GM23338 (cell line): ENCODE data around the gene PEX19.

Source experiments
- CREB1 ChIP-seq: fragments of 250-450 bp; sonication (Bioruptor Pico); IDR thresholded peaks from 2 replicates; pipeline ENCODE4 v1.5.0; 2020; ENCODE audit warnings: low read depth, mild to moderate bottlenecking, moderate library complexity
- ETS1 ChIP-seq: IDR thresholded peaks from 2 replicates; pipeline ENCODE4 v1.6.1; 2016; ENCODE audit warnings: antibody characterized with exemption
- EZH2 ChIP-seq: fragments of 200-600 bp; sonication (generic); IDR thresholded peaks from one replicate; pipeline ENCODE4 v1.8.0; 2017; ENCODE audit warnings: antibody characterized with exemption, mild to moderate bottlenecking, low read depth; ENCODE audit not compliant: unreplicated experiment
- EZH2phosphoT487 ChIP-seq: fragments of 200-600 bp; sonication (generic); IDR thresholded peaks from one replicate; pipeline ENCODE4 v1.8.1; 2018; ENCODE audit warnings: antibody characterized with exemption; ENCODE audit not compliant: unreplicated experiment
- JUNB ChIP-seq: IDR thresholded peaks from one replicate; pipeline ENCODE4 v1.6.1; 2016; ENCODE audit warnings: antibody characterized with exemption; ENCODE audit not compliant: unreplicated experiment
- NANOG ChIP-seq: IDR thresholded peaks from 2 replicates; pipeline ENCODE4 v1.6.1; 2016; ENCODE audit warnings: antibody characterized with exemption, borderline replicate concordance
- POLR2AphosphoS5 ChIP-seq: IDR thresholded peaks from 2 replicates; pipeline ENCODE4 v1.6.1; 2016; ENCODE audit warnings: antibody characterized with exemption, low read depth
- REST ChIP-seq: IDR thresholded peaks from one replicate; pipeline ENCODE4 v1.6.1; 2018; ENCODE audit warnings: antibody characterized with exemption; ENCODE audit not compliant: unreplicated experiment
- STAT1 ChIP-seq: IDR thresholded peaks from one replicate; pipeline ENCODE4 v1.6.1; 2016; ENCODE audit warnings: antibody characterized with exemption; ENCODE audit not compliant: unreplicated experiment
- ZNF114 ChIP-seq: fragments of 250-450 bp; sonication (Bioruptor Pico); IDR thresholded peaks from 2 replicates; pipeline ENCODE4 v1.5.0; 2020; ENCODE audit warnings: mild to moderate bottlenecking, moderate library complexity
- ZNF331 ChIP-seq: fragments of 250-450 bp; sonication (Bioruptor Pico); IDR thresholded peaks from 2 replicates; pipeline ENCODE4 v1.5.0; 2020; ENCODE audit warnings: low read depth, mild to moderate bottlenecking, moderate library complexity
- TF ChIP-seq, protein P1 (sequence below), 2 experiments: fragments of 200-600 bp in 1 of 2; sonication (generic) in 1 of 2; conservative IDR thresholded peaks; 2 replicates each; pipeline versions ENCODE4 v1.5.1 to v1.6.1; 2016 to 2017; ENCODE audit warnings: antibody characterized with exemption in 2 of 2, low read depth in 2 of 2, mild to moderate bottlenecking in 2 of 2, moderate library complexity in 1 of 2
- TF ChIP-seq, protein P2 (sequence below): fragments of 250-450 bp; sonication (Bioruptor Pico); IDR thresholded peaks from 2 replicates; pipeline ENCODE4 v1.5.0; 2020; ENCODE audit warnings: mild to moderate bottlenecking, moderate library complexity

DNA sequence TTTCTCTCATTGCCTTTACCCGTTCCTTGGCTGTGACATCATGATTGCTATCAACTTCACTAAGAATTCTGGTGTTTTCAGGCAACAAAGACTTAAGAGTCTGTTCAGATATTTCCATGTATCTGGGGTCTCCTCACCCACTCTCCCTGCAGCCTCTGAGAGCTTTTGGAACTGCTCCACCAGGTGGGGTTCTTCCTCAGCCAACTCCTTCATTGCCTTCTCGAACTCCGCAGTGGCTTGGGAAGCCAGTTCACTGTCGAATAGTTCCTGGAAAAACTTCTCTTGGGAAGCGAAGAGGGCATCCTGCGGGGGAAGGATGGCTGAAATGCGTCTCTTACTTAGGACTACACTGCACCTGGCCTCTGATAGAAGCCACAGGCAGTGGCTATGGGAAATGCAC lies 2.1 kb downstream of the PEX19 start:
- TF ChIP-seq CREB1 (CRISPR knock-in tag): no peak
- TF ChIP-seq, protein P1, sequence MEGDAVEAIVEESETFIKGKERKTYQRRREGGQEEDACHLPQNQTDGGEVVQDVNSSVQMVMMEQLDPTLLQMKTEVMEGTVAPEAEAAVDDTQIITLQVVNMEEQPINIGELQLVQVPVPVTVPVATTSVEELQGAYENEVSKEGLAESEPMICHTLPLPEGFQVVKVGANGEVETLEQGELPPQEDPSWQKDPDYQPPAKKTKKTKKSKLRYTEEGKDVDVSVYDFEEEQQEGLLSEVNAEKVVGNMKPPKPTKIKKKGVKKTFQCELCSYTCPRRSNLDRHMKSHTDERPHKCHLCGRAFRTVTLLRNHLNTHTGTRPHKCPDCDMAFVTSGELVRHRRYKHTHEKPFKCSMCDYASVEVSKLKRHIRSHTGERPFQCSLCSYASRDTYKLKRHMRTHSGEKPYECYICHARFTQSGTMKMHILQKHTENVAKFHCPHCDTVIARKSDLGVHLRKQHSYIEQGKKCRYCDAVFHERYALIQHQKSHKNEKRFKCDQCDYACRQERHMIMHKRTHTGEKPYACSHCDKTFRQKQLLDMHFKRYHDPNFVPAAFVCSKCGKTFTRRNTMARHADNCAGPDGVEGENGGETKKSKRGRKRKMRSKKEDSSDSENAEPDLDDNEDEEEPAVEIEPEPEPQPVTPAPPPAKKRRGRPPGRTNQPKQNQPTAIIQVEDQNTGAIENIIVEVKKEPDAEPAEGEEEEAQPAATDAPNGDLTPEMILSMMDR (conservative IDR thresholded peaks at IDR 0.05; ENCODE audit: low read depth in 2 of 2): peak; percentile 28 to 32; a peak in 2 of 4 replicates
- TF ChIP-seq REST: no peak
- TF ChIP-seq EZH2: no peak
- no peak for TF ChIP-seq POLR2AphosphoS5
- TF ChIP-seq ZNF331 (CRISPR knock-in tag): no peak
- no peak for TF ChIP-seq STAT1
- no peak for TF ChIP-seq EZH2phosphoT487
- TF ChIP-seq JUNB: no peak
- TF ChIP-seq ETS1: no peak
- no peak for TF ChIP-seq ZNF114 (CRISPR knock-in tag)
- TF ChIP-seq NANOG: no peak
- TF ChIP-seq, protein P2, sequence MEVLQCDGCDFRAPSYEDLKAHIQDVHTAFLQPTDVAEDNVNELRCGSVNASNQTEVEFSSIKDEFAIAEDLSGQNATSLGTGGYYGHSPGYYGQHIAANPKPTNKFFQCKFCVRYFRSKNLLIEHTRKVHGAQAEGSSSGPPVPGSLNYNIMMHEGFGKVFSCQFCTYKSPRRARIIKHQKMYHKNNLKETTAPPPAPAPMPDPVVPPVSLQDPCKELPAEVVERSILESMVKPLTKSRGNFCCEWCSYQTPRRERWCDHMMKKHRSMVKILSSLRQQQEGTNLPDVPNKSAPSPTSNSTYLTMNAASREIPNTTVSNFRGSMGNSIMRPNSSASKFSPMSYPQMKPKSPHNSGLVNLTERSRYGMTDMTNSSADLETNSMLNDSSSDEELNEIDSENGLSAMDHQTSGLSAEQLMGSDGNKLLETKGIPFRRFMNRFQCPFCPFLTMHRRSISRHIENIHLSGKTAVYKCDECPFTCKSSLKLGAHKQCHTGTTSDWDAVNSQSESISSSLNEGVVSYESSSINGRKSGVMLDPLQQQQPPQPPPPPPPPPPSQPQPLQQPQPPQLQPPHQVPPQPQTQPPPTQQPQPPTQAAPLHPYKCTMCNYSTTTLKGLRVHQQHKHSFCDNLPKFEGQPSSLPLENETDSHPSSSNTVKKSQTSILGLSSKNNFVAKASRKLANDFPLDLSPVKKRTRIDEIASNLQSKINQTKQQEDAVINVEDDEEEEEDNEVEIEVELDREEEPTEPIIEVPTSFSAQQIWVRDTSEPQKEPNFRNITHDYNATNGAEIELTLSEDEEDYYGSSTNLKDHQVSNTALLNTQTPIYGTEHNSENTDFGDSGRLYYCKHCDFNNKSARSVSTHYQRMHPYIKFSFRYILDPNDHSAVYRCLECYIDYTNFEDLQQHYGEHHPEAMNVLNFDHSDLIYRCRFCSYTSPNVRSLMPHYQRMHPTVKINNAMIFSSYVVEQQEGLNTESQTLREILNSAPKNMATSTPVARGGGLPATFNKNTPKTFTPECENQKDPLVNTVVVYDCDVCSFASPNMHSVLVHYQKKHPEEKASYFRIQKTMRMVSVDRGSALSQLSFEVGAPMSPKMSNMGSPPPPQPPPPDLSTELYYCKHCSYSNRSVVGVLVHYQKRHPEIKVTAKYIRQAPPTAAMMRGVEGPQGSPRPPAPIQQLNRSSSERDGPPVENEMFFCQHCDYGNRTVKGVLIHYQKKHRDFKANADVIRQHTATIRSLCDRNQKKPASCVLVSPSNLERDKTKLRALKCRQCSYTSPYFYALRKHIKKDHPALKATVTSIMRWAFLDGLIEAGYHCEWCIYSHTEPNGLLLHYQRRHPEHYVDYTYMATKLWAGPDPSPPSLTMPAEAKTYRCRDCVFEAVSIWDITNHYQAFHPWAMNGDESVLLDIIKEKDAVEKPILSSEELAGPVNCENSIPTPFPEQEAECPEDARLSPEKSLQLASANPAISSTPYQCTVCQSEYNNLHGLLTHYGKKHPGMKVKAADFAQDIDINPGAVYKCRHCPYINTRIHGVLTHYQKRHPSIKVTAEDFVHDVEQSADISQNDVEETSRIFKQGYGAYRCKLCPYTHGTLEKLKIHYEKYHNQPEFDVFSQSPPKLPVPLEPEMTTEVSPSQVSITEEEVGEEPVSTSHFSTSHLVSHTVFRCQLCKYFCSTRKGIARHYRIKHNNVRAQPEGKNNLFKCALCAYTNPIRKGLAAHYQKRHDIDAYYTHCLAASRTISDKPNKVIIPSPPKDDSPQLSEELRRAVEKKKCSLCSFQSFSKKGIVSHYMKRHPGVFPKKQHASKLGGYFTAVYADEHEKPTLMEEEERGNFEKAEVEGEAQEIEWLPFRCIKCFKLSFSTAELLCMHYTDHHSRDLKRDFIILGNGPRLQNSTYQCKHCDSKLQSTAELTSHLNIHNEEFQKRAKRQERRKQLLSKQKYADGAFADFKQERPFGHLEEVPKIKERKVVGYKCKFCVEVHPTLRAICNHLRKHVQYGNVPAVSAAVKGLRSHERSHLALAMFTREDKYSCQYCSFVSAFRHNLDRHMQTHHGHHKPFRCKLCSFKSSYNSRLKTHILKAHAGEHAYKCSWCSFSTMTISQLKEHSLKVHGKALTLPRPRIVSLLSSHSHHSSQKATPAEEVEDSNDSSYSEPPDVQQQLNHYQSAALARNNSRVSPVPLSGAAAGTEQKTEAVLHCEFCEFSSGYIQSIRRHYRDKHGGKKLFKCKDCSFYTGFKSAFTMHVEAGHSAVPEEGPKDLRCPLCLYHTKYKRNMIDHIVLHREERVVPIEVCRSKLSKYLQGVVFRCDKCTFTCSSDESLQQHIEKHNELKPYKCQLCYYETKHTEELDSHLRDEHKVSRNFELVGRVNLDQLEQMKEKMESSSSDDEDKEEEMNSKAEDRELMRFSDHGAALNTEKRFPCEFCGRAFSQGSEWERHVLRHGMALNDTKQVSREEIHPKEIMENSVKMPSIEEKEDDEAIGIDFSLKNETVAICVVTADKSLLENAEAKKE: no peak
